ENCODE measurements around the gene ACOT2.

Gene ACOT2

DNA sequence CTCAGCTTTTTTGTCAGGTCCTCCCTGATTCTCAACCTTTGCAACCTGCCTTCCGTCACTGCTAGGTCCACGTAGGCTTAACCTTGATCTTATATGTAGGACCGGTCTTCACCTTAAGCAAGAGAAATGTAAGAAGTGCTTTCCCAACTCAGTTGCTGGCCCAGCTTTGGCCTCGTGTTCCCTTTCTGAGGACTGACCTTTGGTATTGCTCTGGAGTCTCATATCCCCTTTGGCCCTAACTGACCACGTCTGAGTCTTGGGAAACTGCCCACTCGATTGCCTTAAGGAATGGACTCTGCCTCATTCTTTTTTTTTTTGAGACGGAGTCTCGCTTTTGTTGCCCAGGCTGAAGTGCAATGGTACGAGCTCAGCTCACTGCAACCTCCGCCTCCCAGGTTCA is 51.3 kb downstream of the ACOT2 start:
- no peak for DNase-seq

- no peak for DNase-seq
Observed at GRCh38 chr14:73623504-73624054, 54.6 kb downstream of the ACOT2 start.
